HG03175 (cell line): Measurements from ENCODE around the gene GADL1.

ENCODE experiments used
- ATAC-seq: cut with Tn5 transposase; IDR thresholded peaks from one replicate; pipeline ENCODE4 v1.9.1; 2021; ENCODE audit warnings: mild to moderate bottlenecking, moderate library complexity; ENCODE audit not compliant: unreplicated experiment

GADL1 gene

GRCh38 chr3:30729936-30730335 is 164.5 kb downstream of the GADL1 start:
- no peak for ATAC-seq

GRCh38 chr3:30729512-30729911 is 164.9 kb downstream of the GADL1 start:
- no peak for ATAC-seq

- no peak for ATAC-seq
Observed at GRCh38 chr3:30728143-30728542, 166.3 kb downstream of the GADL1 start.

GRCh38 chr3:30724863-30725262 is 169.6 kb downstream of the GADL1 start:
- no peak for ATAC-seq

GRCh38 chr3:30723211-30723610 is 171.2 kb downstream of the GADL1 start:
- ATAC-seq = no peak

- ATAC-seq = no peak
Observed at GRCh38 chr3:30721314-30721634, 173.2 kb downstream of the GADL1 start.

GRCh38 chr3:30720586-30721313 is 173.7 kb downstream of the GADL1 start:
- ATAC-seq = no peak

GRCh38 chr3:30719536-30719935 is 174.9 kb downstream of the GADL1 start:
- ATAC-seq = no peak

GRCh38 chr3:30713885-30714503 is 180.5 kb downstream of the GADL1 start:
- no peak for ATAC-seq

- ATAC-seq = no peak
Observed at GRCh38 chr3:30712991-30713390, 181.5 kb downstream of the GADL1 start.

- ATAC-seq = no peak
Observed at GRCh38 chr3:30711867-30712266, 182.6 kb downstream of the GADL1 start.

GRCh38 chr3:30711151-30711550 is 183.3 kb downstream of the GADL1 start:
- ATAC-seq = no peak

- ATAC-seq = no peak
Observed at GRCh38 chr3:30710017-30710416, 184.4 kb downstream of the GADL1 start.

- ATAC-seq = no peak
Observed at GRCh38 chr3:30708472-30708871, 186.0 kb downstream of the GADL1 start.

GRCh38 chr3:30707825-30708224 is 186.6 kb downstream of the GADL1 start:
- no peak for ATAC-seq

GRCh38 chr3:30704931-30705890 is 189.2 kb downstream of the GADL1 start:
- ATAC-seq = no peak

GRCh38 chr3:30702828-30703397 is 191.5 kb downstream of the GADL1 start:
- no peak for ATAC-seq

- no peak for ATAC-seq
Observed at GRCh38 chr3:30702038-30702827, 192.2 kb downstream of the GADL1 start.

GRCh38 chr3:30700702-30701321 is 193.6 kb downstream of the GADL1 start:
- ATAC-seq = no peak

- no peak for ATAC-seq
Observed at GRCh38 chr3:30699927-30700326, 194.5 kb downstream of the GADL1 start.
